Subcutaneous adipose tissue (tissue), 4 donors: ENCODE measurements around the gene TMED8. TPM values are rescaled to one million over a fixed set of nuclear protein-coding genes. Genes with fewer than 3 reads are reported as not detected.

ENCODE experiments used
- total RNA-seq, 4 donors: library from RNA; depleted of rRNA; stranded (reverse); fragments of >200 nt; gene quantifications; one replicate each; pipeline ENCODE4 v1.1.0, GENCODE V29; 2016
- TF ChIP-seq, protein P1 (sequence below): fragments of 450-650 bp; IDR thresholded peaks from one replicate; pipeline ENCODE4 v1.5.1; 2016; ENCODE audit warnings: low read depth, mild to moderate bottlenecking, control low read depth, antibody characterized with exemption, moderate library complexity

TMED8 gene
- 10 to 100 TPM in 2 of 4 donors, 1 to 10 TPM in 2; 9.2 to 14.3 (median 11.6) TPM for total RNA-seq

GRCh38 chr14:77376771-77377501 is at the start of gene TMED8, which contains the start of gene SAMD15:
TMED8 (minus strand) TSS chr14:77377094; CDS start chr14:77377053, 41 bp downstream.
SAMD15 (plus strand) TSS chr14:77377379; CDS start chr14:77377419, 40 bp downstream.
- TF ChIP-seq, protein P1, sequence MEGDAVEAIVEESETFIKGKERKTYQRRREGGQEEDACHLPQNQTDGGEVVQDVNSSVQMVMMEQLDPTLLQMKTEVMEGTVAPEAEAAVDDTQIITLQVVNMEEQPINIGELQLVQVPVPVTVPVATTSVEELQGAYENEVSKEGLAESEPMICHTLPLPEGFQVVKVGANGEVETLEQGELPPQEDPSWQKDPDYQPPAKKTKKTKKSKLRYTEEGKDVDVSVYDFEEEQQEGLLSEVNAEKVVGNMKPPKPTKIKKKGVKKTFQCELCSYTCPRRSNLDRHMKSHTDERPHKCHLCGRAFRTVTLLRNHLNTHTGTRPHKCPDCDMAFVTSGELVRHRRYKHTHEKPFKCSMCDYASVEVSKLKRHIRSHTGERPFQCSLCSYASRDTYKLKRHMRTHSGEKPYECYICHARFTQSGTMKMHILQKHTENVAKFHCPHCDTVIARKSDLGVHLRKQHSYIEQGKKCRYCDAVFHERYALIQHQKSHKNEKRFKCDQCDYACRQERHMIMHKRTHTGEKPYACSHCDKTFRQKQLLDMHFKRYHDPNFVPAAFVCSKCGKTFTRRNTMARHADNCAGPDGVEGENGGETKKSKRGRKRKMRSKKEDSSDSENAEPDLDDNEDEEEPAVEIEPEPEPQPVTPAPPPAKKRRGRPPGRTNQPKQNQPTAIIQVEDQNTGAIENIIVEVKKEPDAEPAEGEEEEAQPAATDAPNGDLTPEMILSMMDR: no peak

DNA sequence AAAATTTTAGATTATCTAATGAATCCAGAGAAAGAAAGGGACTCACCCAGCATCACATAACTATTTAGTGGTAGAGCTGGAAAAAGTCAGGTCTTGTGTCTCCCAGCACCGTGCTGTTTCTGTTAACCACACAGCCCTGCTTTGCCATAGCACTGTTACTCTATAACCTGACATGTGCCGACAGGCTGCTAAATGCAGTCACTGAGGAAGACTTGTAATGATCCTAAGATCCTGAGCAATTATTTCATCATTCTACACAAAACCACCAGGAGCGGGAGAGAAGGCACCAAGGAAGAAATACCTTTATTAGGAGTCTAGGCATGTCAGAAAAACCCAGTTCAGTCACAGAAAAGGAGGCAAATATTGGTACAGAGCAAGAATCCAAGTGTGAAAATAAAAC is 49.5 kb upstream of the TMED8 start:
- TF ChIP-seq, protein P1: no peak

DNA sequence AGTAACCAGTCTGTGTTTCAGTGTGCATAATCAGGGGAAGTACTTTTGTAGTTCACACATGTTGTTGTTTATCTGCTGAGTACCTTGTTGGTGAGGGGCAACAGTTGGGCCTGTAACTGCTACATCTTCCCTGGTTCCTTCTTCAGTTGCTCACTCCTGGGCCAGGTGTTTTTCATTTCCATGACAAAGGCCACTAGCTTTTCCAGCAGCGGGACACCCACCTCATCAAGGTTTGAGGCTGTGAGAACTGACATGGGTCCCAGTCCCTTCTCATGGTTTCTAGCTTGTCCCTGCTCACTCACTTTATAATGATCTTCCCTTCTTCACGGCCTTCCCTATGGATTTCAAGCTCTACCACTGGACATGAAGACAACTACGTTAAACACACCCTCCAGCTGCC is 48.0 kb upstream of the TMED8 start:
- TF ChIP-seq, protein P1: no peak

DNA sequence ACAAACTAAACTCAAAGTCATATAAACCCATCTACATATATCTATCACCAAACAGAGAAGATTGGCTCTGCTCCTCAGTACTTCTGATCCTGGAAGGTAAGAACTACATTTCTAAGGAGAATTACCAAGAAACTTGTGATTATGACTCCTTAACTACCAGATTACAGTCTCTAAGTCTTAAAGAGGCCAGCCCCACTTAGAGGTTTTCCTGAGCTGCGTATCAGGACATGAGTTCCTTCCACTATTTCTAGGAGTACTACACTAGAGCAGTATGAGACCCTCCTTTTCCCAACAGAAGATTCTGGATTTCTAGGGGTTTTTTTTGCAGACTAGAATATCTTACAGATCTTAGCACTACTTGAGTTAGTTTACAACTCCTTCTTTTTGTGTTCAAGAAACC is 46.5 kb upstream of the TMED8 start, which contains the start of gene NOXRED1:
Gene NOXRED1 (minus strand): TSS at position 101 of the 400 bp plus-strand sequence. CDS start 634 bp downstream, outside the sequence.
- TF ChIP-seq, protein P1: no peak

- TF ChIP-seq, protein P1: no peak
These were observed 44.3 kb upstream of the TMED8 start for GRCh38 chr14:77421201-77421600.

DNA sequence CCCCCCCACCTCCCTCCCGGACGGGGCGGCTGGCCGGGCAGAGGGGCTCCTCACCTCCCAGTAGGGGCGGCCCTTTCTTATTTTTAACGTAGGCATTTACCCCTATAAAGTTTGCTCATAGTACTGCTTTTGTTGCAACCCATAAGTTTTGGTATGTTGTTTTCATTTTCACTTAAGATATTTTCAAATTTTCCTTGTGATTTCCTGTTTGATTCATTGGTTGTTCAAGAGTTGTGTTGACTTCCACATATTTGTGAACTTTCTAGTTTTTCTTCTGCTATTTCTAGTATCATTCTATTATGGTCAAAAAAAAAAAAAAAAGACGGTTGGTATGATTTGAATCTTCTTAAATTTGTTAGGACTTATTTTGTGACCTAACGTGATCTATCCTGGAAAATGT is 39.9 kb upstream of the TMED8 start:
- TF ChIP-seq, protein P1: no peak

DNA sequence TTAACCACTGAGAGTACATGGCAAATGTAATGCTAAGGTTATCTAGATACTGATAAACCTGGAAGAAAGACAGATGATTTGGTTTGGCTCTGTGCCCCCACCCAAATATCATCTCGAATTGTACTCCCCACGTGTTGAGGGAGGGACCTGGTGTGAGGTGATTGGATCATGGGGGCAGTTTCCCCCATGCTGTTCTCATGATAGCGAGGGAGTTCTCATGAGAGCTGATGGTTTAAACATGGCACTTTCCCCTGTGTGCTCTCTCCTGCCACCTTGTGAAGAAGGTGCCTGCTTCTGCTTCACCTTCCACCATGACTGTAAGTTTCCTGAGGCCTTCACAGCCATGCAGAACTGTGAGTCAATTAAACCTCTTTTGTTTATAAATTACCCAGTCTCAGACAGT is 32.2 kb upstream of the TMED8 start:
- TF ChIP-seq, protein P1: no peak
